IMR-90 (cell line): ENCODE data around the gene DOC2B. TPM values are rescaled to one million over a fixed set of nuclear protein-coding genes. Genes with fewer than 3 reads are reported as not detected.

Experiments
- ATAC-seq: fragments of 200-7000 bp; cut with Tn5 transposase; 2 replicates; pipeline ENCODE4 v1.9.1; 2020; ENCODE audit warnings: low read depth, mild to moderate bottlenecking, moderate library complexity
- BruUV-seq: library from RNA; stranded (reverse); fragments of 400-500 nt; replicated peaks from 2 replicates; lab custom pipeline; 2021; lab: Mats Ljungman, UMichigan
- CTCF ChIA-PET: fragments of 300-600 bp; formaldehyde crosslinking; extraction: SDS; loops from one replicate; lab custom pipeline; 2021; ENCODE audit warnings: antibody characterized with exemption; lab: Yijun Ruan, JAX
- POLR2A ChIA-PET: fragments of 300-600 bp; sonication (Branson Sonifier 250); formaldehyde crosslinking; loops from one replicate; lab custom pipeline; 2022; ENCODE audit warnings: antibody characterized with exemption; ENCODE audit not compliant: unreplicated experiment; lab: Charles Lee
- DNase-seq: peaks from one replicate; pipeline ENCODE4 v3.0.0; 2013
- H2AFZ ChIP-seq: replicated peaks from 2 replicates; pipeline ENCODE3; 2013; ENCODE audit warnings: low read length, mild to moderate bottlenecking; ENCODE audit not compliant: poor library complexity
- H2AK5ac ChIP-seq: 2 replicates; pipeline ENCODE4 v1.6.1; 2013; ENCODE audit warnings: low read depth, low read length, inconsistent platforms
- H2AK9ac ChIP-seq: replicated peaks from 2 replicates; pipeline ENCODE3; 2013; ENCODE audit warnings: mild to moderate bottlenecking, low read depth, low read length, moderate library complexity; ENCODE audit not compliant: poor library complexity
- H2BK120ac ChIP-seq: 2 replicates; pipeline ENCODE4 v1.6.1; 2013; ENCODE audit warnings: low read depth, low read length, inconsistent platforms
- H2BK15ac ChIP-seq: 3 replicates; pipeline ENCODE4 v1.6.1; 2013; ENCODE audit warnings: low read depth, low read length, inconsistent platforms
- H2BK20ac ChIP-seq: 2 replicates; pipeline ENCODE4 v1.6.1; 2013; ENCODE audit warnings: low read depth, mild to moderate bottlenecking, inconsistent platforms, low read length, moderate library complexity
- H2BK5ac ChIP-seq: 2 replicates; pipeline ENCODE4 v1.6.1; 2013; ENCODE audit warnings: mild to moderate bottlenecking, low read depth, low read length, inconsistent platforms; ENCODE audit not compliant: poor library complexity, severe bottlenecking
- H3K14ac ChIP-seq: replicated peaks from 2 replicates; pipeline ENCODE4 v1.6.1; 2013; ENCODE audit warnings: low read depth, low read length, inconsistent platforms
- H3K18ac ChIP-seq: 2 replicates; pipeline ENCODE4 v1.6.1; 2013; ENCODE audit warnings: low read depth, low read length, control low read depth
- H3K23ac ChIP-seq: 2 replicates; pipeline ENCODE4 v1.6.1; 2013; ENCODE audit warnings: low read depth, low read length, inconsistent platforms
- H3K27ac ChIP-seq: 2 replicates; pipeline ENCODE4 v1.5.1; 2013; ENCODE audit warnings: mild to moderate bottlenecking, control low read depth, low read length; ENCODE audit not compliant: insufficient read depth
- H3K27me3 ChIP-seq: 2 replicates; pipeline ENCODE4 v1.6.1; 2013; ENCODE audit warnings: low read length; ENCODE audit not compliant: control insufficient read depth, insufficient read depth
- H3K36me3 ChIP-seq: 2 replicates; pipeline ENCODE4 v1.6.1; 2013; ENCODE audit warnings: low read length, mixed read lengths; ENCODE audit not compliant: control insufficient read depth, insufficient read depth
- H3K4ac ChIP-seq: 2 replicates; pipeline ENCODE4 v1.6.1; 2013; ENCODE audit warnings: low read depth, low read length, inconsistent platforms
- H3K4me1 ChIP-seq: 2 replicates; pipeline ENCODE4 v1.6.1; 2013; ENCODE audit warnings: low read length, mixed read lengths; ENCODE audit not compliant: control insufficient read depth, insufficient read depth
- H3K4me2 ChIP-seq: 2 replicates; pipeline ENCODE4 v1.6.1; 2013; ENCODE audit warnings: low read depth, mild to moderate bottlenecking, control low read depth, low read length, moderate library complexity
- H3K4me3 ChIP-seq: 2 replicates; pipeline ENCODE4 v1.5.1; 2013; ENCODE audit warnings: low read depth, mild to moderate bottlenecking, control low read depth, low read length, moderate library complexity; ENCODE audit not compliant: insufficient read depth
- H3K56ac ChIP-seq: 2 replicates; pipeline ENCODE4 v1.6.1; 2013; ENCODE audit warnings: low read length, inconsistent platforms; ENCODE audit not compliant: insufficient read depth; ENCODE audit errors: extremely low read depth
- H3K79me1 ChIP-seq, 2 experiments: 2 replicates each; pipeline ENCODE4 v1.6.1; 2013; ENCODE audit warnings: low read length in 2 of 2, inconsistent platforms in 1 of 2, low read depth in 1 of 2
- H3K9ac ChIP-seq: 2 replicates; pipeline ENCODE4 v1.6.1; 2013; ENCODE audit warnings: low read depth, low read length, control low read depth
- H3K9me1 ChIP-seq: 2 replicates; pipeline ENCODE4 v1.6.1; 2013; ENCODE audit warnings: low read length, inconsistent platforms; ENCODE audit not compliant: insufficient read depth
- H3K9me3 ChIP-seq: 2 replicates; pipeline ENCODE4 v1.6.1; 2013; ENCODE audit warnings: low read length; ENCODE audit not compliant: control insufficient read depth, insufficient read depth
- H4K20me1 ChIP-seq: 2 replicates; pipeline ENCODE4 v1.6.1; 2013; ENCODE audit warnings: low read length, inconsistent platforms; ENCODE audit not compliant: insufficient read depth
- H4K5ac ChIP-seq: 2 replicates; pipeline ENCODE4 v1.6.1; 2013; ENCODE audit warnings: mild to moderate bottlenecking, low read depth, low read length, control low read depth
- H4K8ac ChIP-seq, 2 experiments: 2 replicates each; pipeline ENCODE4 v1.6.1; 2013; ENCODE audit warnings: low read depth in 2 of 2, low read length in 2 of 2, control low read depth in 1 of 2, inconsistent platforms in 1 of 2
- H4K91ac ChIP-seq: 2 replicates; pipeline ENCODE4 v1.6.1; 2013; ENCODE audit warnings: low read depth, low read length, inconsistent platforms; ENCODE audit not compliant: insufficient read depth
- BHLHE40 ChIP-seq: fragments of 150-350 bp; IDR thresholded peaks from 2 replicates; pipeline ENCODE4 v1.6.1; 2016; ENCODE audit warnings: mild to moderate bottlenecking, low read depth, low read length
- CEBPB ChIP-seq: IDR thresholded peaks from 2 replicates; pipeline ENCODE4 v1.6.1; 2012; ENCODE audit warnings: low read depth, low read length, improper control_type of control experiment
- CHD1 ChIP-seq: IDR thresholded peaks from 2 replicates; pipeline ENCODE4 v1.6.1; 2012; ENCODE audit warnings: low read depth, low read length, improper control_type of control experiment
- FOS ChIP-seq: fragments of 150-350 bp; IDR thresholded peaks from 2 replicates; pipeline ENCODE4 v1.6.1; 2016; ENCODE audit warnings: low read depth, low read length
- MAFK ChIP-seq: IDR thresholded peaks from 2 replicates; pipeline ENCODE4 v1.6.1; 2012; ENCODE audit warnings: low read depth, low read length, improper control_type of control experiment
- MAZ ChIP-seq: IDR thresholded peaks from 2 replicates; pipeline ENCODE4 v1.6.1; 2012; ENCODE audit warnings: low read depth, mild to moderate bottlenecking, low read length, improper control_type of control experiment, moderate library complexity, borderline replicate concordance
- MXI1 ChIP-seq: IDR thresholded peaks from 2 replicates; pipeline ENCODE4 v1.6.1; 2012; ENCODE audit warnings: low read depth, mild to moderate bottlenecking, low read length, moderate library complexity, borderline replicate concordance
- NFE2L2 ChIP-seq: fragments of 150-350 bp; IDR thresholded peaks from 2 replicates; pipeline ENCODE4 v1.6.1; 2016; ENCODE audit warnings: low read depth, mild to moderate bottlenecking, low read length
- POLR2A ChIP-seq: IDR thresholded peaks from 2 replicates; pipeline ENCODE4 v1.6.1; 2012; ENCODE audit warnings: mild to moderate bottlenecking, low read depth, low read length
- RAD21 ChIP-seq: IDR thresholded peaks from 2 replicates; pipeline ENCODE4 v1.6.1; 2012; ENCODE audit warnings: low read length, improper control_type of control experiment
- RCOR1 ChIP-seq: IDR thresholded peaks from 2 replicates; pipeline ENCODE4 v1.6.1; 2012; ENCODE audit warnings: mild to moderate bottlenecking, low read length, improper control_type of control experiment; ENCODE audit not compliant: insufficient replicate concordance
- RFX5 ChIP-seq: IDR thresholded peaks from 2 replicates; pipeline ENCODE4 v1.8.0; 2012; ENCODE audit warnings: low read depth, mild to moderate bottlenecking, low read length, moderate library complexity
- SMC3 ChIP-seq: fragments of 150-350 bp; IDR thresholded peaks from 2 replicates; pipeline ENCODE4 v1.6.1; 2016; ENCODE audit warnings: low read depth, mild to moderate bottlenecking, antibody characterized with exemption, low read length, moderate library complexity
- WGBS, 2 experiments: methylation state at CpG; one replicate each; pipeline versions ENCODE4 v1.1.5 to v1.1.7; 2013; ENCODE audit warnings: missing lambda C conversion rate in 2 of 2; ENCODE audit not compliant: insufficient read length in 1 of 2; ENCODE audit errors: extremely low coverage in 2 of 2; 5-methylcytosine and 5-hydroxymethylcytosine counted together
- dilution Hi-C: fragments of 300-500 bp; cut with HindIII; formaldehyde crosslinking; loops from one replicate; pipeline ENCODE4 v1.14.3; 2018; ENCODE audit warnings: low sequenced_read_pairs; ENCODE audit not compliant: unreplicated experiment
- in situ Hi-C: fragments of 300-500 bp; cut with MboI; formaldehyde crosslinking; loops from 3 replicates; pipeline ENCODE4 v1.14.3; 2019; ENCODE audit warnings: low sequenced_read_pairs, inconsistent platforms, mixed read lengths
- intact Hi-C: fragments of 100-400 bp; cut with micrococcal nuclease; formaldehyde crosslinking; loops from 2 replicates; pipeline ENCODE4 v1.10.0; 2022
- polyA plus RNA-seq, 3 experiments: library from polyadenylated mRNA; depleted of rRNA; stranded (reverse); fragments of >200 nt; gene quantifications; 2 replicates each; pipeline ENCODE4 v1.2.3, GENCODE V29; 2012; ENCODE audit warnings: low replicate concordance in 1 of 3
- total RNA-seq: library from RNA; depleted of rRNA; stranded (reverse); fragments of >200 nt; gene quantifications from 2 replicates; pipeline ENCODE4 v1.2.3, GENCODE V29; 2012
- TF ChIP-seq, protein P1 (sequence below): fragments of 150-350 bp; IDR thresholded peaks from 2 replicates; pipeline ENCODE4 v1.6.1; 2016; ENCODE audit warnings: low read depth, mild to moderate bottlenecking, low read length, moderate library complexity, borderline replicate concordance
- TF ChIP-seq, protein P2 (sequence below): fragments of 150-350 bp; IDR thresholded peaks from 2 replicates; pipeline ENCODE4 v1.6.1; 2017; ENCODE audit warnings: mild to moderate bottlenecking, antibody characterized with exemption, low read length, low read depth
- TF ChIP-seq, protein P3 (sequence below): conservative IDR thresholded peaks from 2 replicates; pipeline ENCODE4 v1.5.1; 2012; ENCODE audit warnings: mild to moderate bottlenecking, low read depth, low read length, improper control_type of control experiment

Gene DOC2B
- total and polyA plus RNA-seq, 2 of the 4 experiments (the other 2 are of a cell fraction): not detected

DNA sequence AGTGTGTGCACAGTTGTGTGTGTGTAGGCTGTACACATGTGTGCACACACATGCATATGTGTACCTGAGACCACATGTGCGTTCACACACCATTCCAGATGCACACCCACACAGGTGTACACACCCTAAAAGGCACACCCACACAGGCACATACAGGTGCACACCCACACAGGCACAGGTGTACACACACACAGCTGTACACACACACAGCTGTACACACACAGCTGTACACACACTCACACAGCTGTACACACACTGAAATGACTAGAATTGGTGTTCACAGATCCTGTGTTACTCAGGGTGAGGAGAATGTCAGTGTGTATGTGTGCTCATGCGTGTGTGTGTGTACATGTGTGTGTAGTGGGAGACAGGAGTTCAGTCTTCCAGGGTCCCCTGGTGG lies 15.9 kb upstream of the DOC2B start:
- H3K9ac ChIP-seq: no peak overlapping the region
- no peak for ATAC-seq
- no peak overlapping the region for H3K4me3 ChIP-seq

More for the DNA sequence above, 15.9 kb upstream of the DOC2B start:
- Histone ChIP-seq H2AK5ac (no peak overlapping the region), H3K4me1 (no peaks in the 10 kb centered on the region), H3K14ac (no peak overlapping the region), H2BK15ac (no peak overlapping the region), H2AFZ (no peak overlapping the region), H4K8ac (no peak overlapping the region), H2BK20ac (no peak overlapping the region), H3K9me1 (no peaks in the 10 kb centered on the region), H3K27ac (no peak overlapping the region), H2AK9ac (no peak overlapping the region), H4K5ac (no peak overlapping the region), H2BK120ac (no peak overlapping the region), H2BK5ac (no peak overlapping the region), H3K36me3 (no peaks in the 10 kb centered on the region), H4K20me1 (no peaks in the 10 kb centered on the region), H3K9me3 (no peaks in the 10 kb centered on the region), H3K4ac (no peak overlapping the region), H3K23ac (no peak overlapping the region), H3K4me2 (no peak overlapping the region), H3K79me1 (no peaks in the 10 kb centered on the region), H4K91ac (no peak overlapping the region), H3K18ac (no peak overlapping the region), H3K56ac (no peak overlapping the region), H3K27me3 (peaks cover 36% of the 10 kb centered on the region)
- TF ChIP-seq MAZ: no peak
- no peak for TF ChIP-seq RFX5
- TF ChIP-seq, protein P1, sequence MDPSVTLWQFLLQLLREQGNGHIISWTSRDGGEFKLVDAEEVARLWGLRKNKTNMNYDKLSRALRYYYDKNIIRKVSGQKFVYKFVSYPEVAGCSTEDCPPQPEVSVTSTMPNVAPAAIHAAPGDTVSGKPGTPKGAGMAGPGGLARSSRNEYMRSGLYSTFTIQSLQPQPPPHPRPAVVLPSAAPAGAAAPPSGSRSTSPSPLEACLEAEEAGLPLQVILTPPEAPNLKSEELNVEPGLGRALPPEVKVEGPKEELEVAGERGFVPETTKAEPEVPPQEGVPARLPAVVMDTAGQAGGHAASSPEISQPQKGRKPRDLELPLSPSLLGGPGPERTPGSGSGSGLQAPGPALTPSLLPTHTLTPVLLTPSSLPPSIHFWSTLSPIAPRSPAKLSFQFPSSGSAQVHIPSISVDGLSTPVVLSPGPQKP: no peak
- TF ChIP-seq, protein P2, sequence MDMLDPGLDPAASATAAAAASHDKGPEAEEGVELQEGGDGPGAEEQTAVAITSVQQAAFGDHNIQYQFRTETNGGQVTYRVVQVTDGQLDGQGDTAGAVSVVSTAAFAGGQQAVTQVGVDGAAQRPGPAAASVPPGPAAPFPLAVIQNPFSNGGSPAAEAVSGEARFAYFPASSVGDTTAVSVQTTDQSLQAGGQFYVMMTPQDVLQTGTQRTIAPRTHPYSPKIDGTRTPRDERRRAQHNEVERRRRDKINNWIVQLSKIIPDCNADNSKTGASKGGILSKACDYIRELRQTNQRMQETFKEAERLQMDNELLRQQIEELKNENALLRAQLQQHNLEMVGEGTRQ: no peak
- no peak for TF ChIP-seq POLR2A
- no peak for TF ChIP-seq MAFK
- no peak for TF ChIP-seq NFE2L2
- no peak for TF ChIP-seq MXI1
- TF ChIP-seq RAD21: no peak
- no peak for TF ChIP-seq BHLHE40
- TF ChIP-seq RCOR1: no peak
- TF ChIP-seq CEBPB: no peak
- no peak for TF ChIP-seq CHD1
- TF ChIP-seq, protein P3, sequence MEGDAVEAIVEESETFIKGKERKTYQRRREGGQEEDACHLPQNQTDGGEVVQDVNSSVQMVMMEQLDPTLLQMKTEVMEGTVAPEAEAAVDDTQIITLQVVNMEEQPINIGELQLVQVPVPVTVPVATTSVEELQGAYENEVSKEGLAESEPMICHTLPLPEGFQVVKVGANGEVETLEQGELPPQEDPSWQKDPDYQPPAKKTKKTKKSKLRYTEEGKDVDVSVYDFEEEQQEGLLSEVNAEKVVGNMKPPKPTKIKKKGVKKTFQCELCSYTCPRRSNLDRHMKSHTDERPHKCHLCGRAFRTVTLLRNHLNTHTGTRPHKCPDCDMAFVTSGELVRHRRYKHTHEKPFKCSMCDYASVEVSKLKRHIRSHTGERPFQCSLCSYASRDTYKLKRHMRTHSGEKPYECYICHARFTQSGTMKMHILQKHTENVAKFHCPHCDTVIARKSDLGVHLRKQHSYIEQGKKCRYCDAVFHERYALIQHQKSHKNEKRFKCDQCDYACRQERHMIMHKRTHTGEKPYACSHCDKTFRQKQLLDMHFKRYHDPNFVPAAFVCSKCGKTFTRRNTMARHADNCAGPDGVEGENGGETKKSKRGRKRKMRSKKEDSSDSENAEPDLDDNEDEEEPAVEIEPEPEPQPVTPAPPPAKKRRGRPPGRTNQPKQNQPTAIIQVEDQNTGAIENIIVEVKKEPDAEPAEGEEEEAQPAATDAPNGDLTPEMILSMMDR: no peak
- no peak for TF ChIP-seq SMC3
- no peak for TF ChIP-seq FOS
- BruUV-seq: no TSS peak
- CTCF ChIA-PET: no interaction called here
- POLR2A ChIA-PET: no interaction called here
- in situ Hi-C loops: loop anchor here (5.0 kb wide), 1 partner anchor 80 kb away; no protein-coding TSS in a partner anchor
- WGBS, 2 experiments: no CpG with 5 or more reads among the region's 2 CpGs
- DNase-seq: no peak
- dilution Hi-C loops: no loop called here
- intact Hi-C loops: no loop called here
